SK-N-SH (cell line): ENCODE data around the gene AGPAT3. TPM values are rescaled to one million over a fixed set of nuclear protein-coding genes. Genes with fewer than 3 reads are reported as not detected.

Source experiments
- CTCF ChIA-PET: fragments of 300-600, 350-600 bp; formaldehyde crosslinking; extraction: SDS; loops from one replicate; lab custom pipeline; 2021; lab: Yijun Ruan, JAX
- POLR2A ChIA-PET: fragments of 350-600 bp; sonication (Branson Sonifier 250); formaldehyde crosslinking; extraction: SDS; loops from one replicate; lab custom pipeline; 2020; ENCODE audit warnings: antibody characterized with exemption, inconsistent platforms; lab: Yijun Ruan, JAX
- DNase-seq: peaks from one replicate; pipeline ENCODE4 v3.0.0; 2012
- H2AFZ ChIP-seq: fragments of 200-600 bp; sonication (generic); 2 replicates; pipeline ENCODE4 v1.8.1; 2016; ENCODE audit warnings: antibody characterized with exemption, mild to moderate bottlenecking, low read depth
- H3F3A ChIP-seq: fragments of 200-600 bp; sonication (generic); replicated peaks from 2 replicates; pipeline ENCODE3; 2016; ENCODE audit warnings: antibody characterized with exemption, mild to moderate bottlenecking; ENCODE audit not compliant: insufficient read depth
- H3K27ac ChIP-seq, 2 experiments: fragments of 200-500 bp in 1 of 2; fragments of 200-600 bp in 1 of 2; sonication (Bioruptor generic) in 1 of 2; sonication (generic), shearing (Covaris generic) in 1 of 2; 2 replicates each; pipeline versions ENCODE4 v1.5.1 to v1.6.1; 2014 to 2016; ENCODE audit warnings: low read depth in 2 of 2, inconsistent platforms in 1 of 2, low read length in 1 of 2, mild to moderate bottlenecking in 1 of 2, mixed read lengths in 1 of 2
- H3K27me3 ChIP-seq: fragments of 200-600 bp; sonication (generic), shearing (Covaris generic); 2 replicates; pipeline ENCODE4 v1.6.1; 2016; ENCODE audit warnings: mixed run types; ENCODE audit not compliant: insufficient read depth
- H3K36me3 ChIP-seq, 2 experiments: fragments of 200-500 bp in 1 of 2; fragments of 200-600 bp in 1 of 2; sonication (Bioruptor generic) in 1 of 2; sonication (generic) in 1 of 2; replicated peaks in 1 of 2; 2 replicates each; pipeline versions ENCODE3 to v1.5.1; 2014 to 2016; ENCODE audit warnings: low read length in 1 of 2, mild to moderate bottlenecking in 1 of 2; ENCODE audit not compliant: insufficient read depth in 2 of 2, control insufficient read depth in 1 of 2
- H3K4me1 ChIP-seq, 2 experiments: fragments of 200-500 bp in 1 of 2; fragments of 200-600 bp in 1 of 2; sonication (Bioruptor generic) in 1 of 2; sonication (generic), shearing (Covaris generic) in 1 of 2; 2 replicates each; pipeline versions ENCODE4 v1.5.1 to v1.6.1; 2014 to 2016; ENCODE audit warnings: low read depth in 1 of 2, low read length in 1 of 2, mixed run types in 1 of 2; ENCODE audit not compliant: insufficient read depth in 2 of 2, control insufficient read depth in 1 of 2
- H3K4me2 ChIP-seq: fragments of 200-600 bp; sonication (generic), shearing (Covaris generic); 2 replicates; pipeline ENCODE4 v1.6.1; 2017; ENCODE audit warnings: mixed run types
- H3K4me3 ChIP-seq, 2 experiments: fragments of 200-500 bp in 1 of 2; fragments of 200-600 bp in 1 of 2; sonication (Bioruptor generic) in 1 of 2; sonication (generic), shearing (Covaris generic) in 1 of 2; 2 replicates each; pipeline versions ENCODE4 v1.5.1 to v1.8.1; 2014 to 2016; ENCODE audit warnings: low read depth in 2 of 2, inconsistent platforms in 1 of 2, low read length in 1 of 2, mild to moderate bottlenecking in 1 of 2, mixed read lengths in 1 of 2, moderate library complexity in 1 of 2
- H3K79me2 ChIP-seq: fragments of 200-600 bp; sonication (generic); 2 replicates; pipeline ENCODE4 v1.8.1; 2017; ENCODE audit warnings: mild to moderate bottlenecking; ENCODE audit not compliant: insufficient read depth
- H3K9ac ChIP-seq: fragments of 200-600 bp; sonication (generic); 2 replicates; pipeline ENCODE4 v1.6.1; 2017; ENCODE audit warnings: mixed run types
- H3K9me2 ChIP-seq: fragments of 200-600 bp; sonication (generic); 2 replicates; pipeline ENCODE4 v1.6.1; 2017; ENCODE audit warnings: mixed run types
- H3K9me3 ChIP-seq: fragments of 200-600 bp; sonication (generic); 2 replicates; pipeline ENCODE4 v1.6.1; 2017; ENCODE audit warnings: mixed run types, mild to moderate bottlenecking, moderate library complexity
- H4K20me1 ChIP-seq: fragments of 200-600 bp; sonication (generic); 2 replicates; pipeline ENCODE4 v1.6.1; 2017; ENCODE audit warnings: mild to moderate bottlenecking, mixed run types; ENCODE audit not compliant: insufficient read depth
- CHD2 ChIP-seq: fragments of 150-350 bp; IDR thresholded peaks from 2 replicates; pipeline ENCODE4 v1.6.1; 2018; ENCODE audit warnings: low read length; ENCODE audit not compliant: partially characterized antibody
- FOSL2 ChIP-seq: IDR thresholded peaks from 2 replicates; pipeline ENCODE4 v1.4.0; 2012; ENCODE audit warnings: low read depth, mild to moderate bottlenecking, moderate library complexity, borderline replicate concordance
- FOXJ3 ChIP-seq: sonication (generic); formaldehyde crosslinking; IDR thresholded peaks from 2 replicates; pipeline ENCODE4 v1.5.1; 2020; ENCODE audit warnings: mild to moderate bottlenecking, missing genetic modification reagents
- FOXM1 ChIP-seq: IDR thresholded peaks from 2 replicates; pipeline ENCODE4 v1.4.0; 2012; ENCODE audit warnings: low read depth, mild to moderate bottlenecking
- GABPA ChIP-seq: IDR thresholded peaks from 2 replicates; pipeline ENCODE4 v1.4.0; 2012; ENCODE audit warnings: low read depth, mild to moderate bottlenecking
- GATA2 ChIP-seq: sonication (generic); formaldehyde crosslinking; IDR thresholded peaks from 2 replicates; pipeline ENCODE4 v1.5.0; 2020; ENCODE audit warnings: mild to moderate bottlenecking, missing genetic modification reagents
- MAX ChIP-seq: IDR thresholded peaks from 2 replicates; pipeline ENCODE4 v1.4.0; 2012; ENCODE audit warnings: low read depth
- MEF2A ChIP-seq: IDR thresholded peaks from 2 replicates; pipeline ENCODE4 v1.4.0; 2012; ENCODE audit warnings: low read depth, borderline replicate concordance
- MXI1 ChIP-seq: IDR thresholded peaks from 2 replicates; pipeline ENCODE4 v1.6.1; 2012; ENCODE audit warnings: mild to moderate bottlenecking, low read depth, low read length, improper control_type of control experiment
- NFIC ChIP-seq: IDR thresholded peaks from 2 replicates; pipeline ENCODE4 v1.4.0; 2012; ENCODE audit warnings: borderline replicate concordance
- NRF1 ChIP-seq: IDR thresholded peaks from 2 replicates; pipeline ENCODE4 v1.6.1; 2012; ENCODE audit warnings: low read depth, mild to moderate bottlenecking, low read length
- POLR2AphosphoS5 ChIP-seq: IDR thresholded peaks from 2 replicates; pipeline ENCODE4 v1.6.1; 2012; ENCODE audit warnings: low read depth, low read length
- RXRA ChIP-seq: IDR thresholded peaks from 2 replicates; pipeline ENCODE4 v1.4.0; 2012; ENCODE audit warnings: low read depth, mild to moderate bottlenecking, borderline replicate concordance
- SIN3A ChIP-seq: IDR thresholded peaks from 2 replicates; pipeline ENCODE4 v1.6.1; 2012; ENCODE audit warnings: low read depth, mild to moderate bottlenecking, low read length, moderate library complexity, borderline replicate concordance
- TAF1 ChIP-seq: IDR thresholded peaks from 2 replicates; pipeline ENCODE4 v1.6.1; 2012; ENCODE audit warnings: low read depth, mild to moderate bottlenecking, low read length, moderate library complexity, borderline replicate concordance
- TEAD4 ChIP-seq: IDR thresholded peaks from 2 replicates; pipeline ENCODE4 v1.4.0; 2012; ENCODE audit warnings: mild to moderate bottlenecking, borderline replicate concordance; ENCODE audit not compliant: insufficient read depth
- YY1 ChIP-seq: IDR thresholded peaks from 2 replicates; pipeline ENCODE4 v1.4.0; 2012; ENCODE audit warnings: low read depth, mild to moderate bottlenecking
- WGBS: methylation state at CpG from one replicate; pipeline ENCODE4 v1.1.6; 2017; ENCODE audit warnings: low lambda C conversion rate; 5-methylcytosine and 5-hydroxymethylcytosine counted together
- polyA plus RNA-seq, 3 experiments: library from polyadenylated mRNA; depleted of rRNA; stranded (reverse); fragments of >200 nt; gene quantifications; 2 replicates each; pipeline ENCODE4 v1.2.3, GENCODE V29; 2012
- TF ChIP-seq, protein P1 (sequence below): fragments of 150-350 bp; IDR thresholded peaks from 2 replicates; pipeline ENCODE4 v1.6.1; 2017; ENCODE audit warnings: antibody characterized with exemption, low read length, low read depth, borderline replicate concordance
- TF ChIP-seq, protein P2 (sequence below): IDR thresholded peaks from 2 replicates; pipeline ENCODE4 v1.6.1; 2012; ENCODE audit warnings: mild to moderate bottlenecking, low read depth, low read length, moderate library complexity
- TF ChIP-seq, protein P3 (sequence below): IDR thresholded peaks from 2 replicates; pipeline ENCODE4 v1.4.0; 2012; ENCODE audit warnings: low read depth, borderline replicate concordance

AGPAT3 gene
- polyA plus RNA-seq, 1 of the 3 experiments (the other 2 are of a cell fraction): 35.3 TPM

DNA sequence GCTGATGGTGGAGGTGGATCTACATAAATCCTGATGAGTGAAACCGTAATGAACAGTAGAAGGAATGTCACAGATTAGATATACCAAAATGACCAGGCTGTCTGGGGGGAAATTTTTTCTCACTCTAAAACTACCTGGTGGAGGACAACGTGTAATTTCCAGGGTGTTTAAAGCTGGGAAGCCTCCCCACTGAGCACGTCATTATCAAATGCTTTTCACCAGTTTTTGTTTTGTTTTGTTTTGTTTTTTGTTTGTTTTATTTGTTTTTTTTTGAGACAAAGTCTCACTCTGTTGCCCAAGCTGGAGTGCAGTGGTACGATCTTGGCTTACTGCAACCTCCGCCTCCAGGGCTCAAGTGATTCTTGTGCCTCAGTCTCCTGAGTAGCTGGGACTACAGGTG is 11.6 kb downstream of the AGPAT3 start (continued):
- no peak for TF ChIP-seq GABPA

GRCh38 chr21:43877936-43878575 is 13.0 kb downstream of the AGPAT3 start:
- Histone ChIP-seq H4K20me1 (peaks cover 63% of the 10 kb centered on the region), H3K9me3 (no peaks in the 10 kb centered on the region), H3K9me2 (no peaks in the 10 kb centered on the region), H3F3A (no peaks in the 10 kb centered on the region), H2AFZ (no peak overlapping the region), H3K9ac (no peak overlapping the region), H3K4me1 (peaks cover 0 to 16% of the 10 kb centered on the region in 2 experiments; a peak in 1 of 4 replicates), H3K4me3 (no peak overlapping the region), H3K27ac (no peak overlapping the region), H3K36me3 (peaks cover 2 to 12% of the 10 kb centered on the region in 2 experiments), H3K79me2 (peaks cover 80% of the 10 kb centered on the region), H3K4me2 (no peak overlapping the region), H3K27me3 (no peaks in the 10 kb centered on the region)
- ChIA-PET CTCF (interaction anchor here (1.2 to 1.9 kb wide), 2 partner anchors 14 to 97 kb away, joined by 5 read pairs; no protein-coding TSS in a partner anchor), POLR2A (no interaction called here)
- 96% methylated on average over 25 of the region's 25 CpGs for WGBS
- DNase-seq: no peak
- TF ChIP-seq FOXJ3 (CRISPR knock-in tag): no peak
- no peak for TF ChIP-seq FOXM1
- no peak for TF ChIP-seq SIN3A
- TF ChIP-seq CHD2: no peak
- no peak for TF ChIP-seq GATA2 (CRISPR knock-in tag)
- TF ChIP-seq, protein P1, sequence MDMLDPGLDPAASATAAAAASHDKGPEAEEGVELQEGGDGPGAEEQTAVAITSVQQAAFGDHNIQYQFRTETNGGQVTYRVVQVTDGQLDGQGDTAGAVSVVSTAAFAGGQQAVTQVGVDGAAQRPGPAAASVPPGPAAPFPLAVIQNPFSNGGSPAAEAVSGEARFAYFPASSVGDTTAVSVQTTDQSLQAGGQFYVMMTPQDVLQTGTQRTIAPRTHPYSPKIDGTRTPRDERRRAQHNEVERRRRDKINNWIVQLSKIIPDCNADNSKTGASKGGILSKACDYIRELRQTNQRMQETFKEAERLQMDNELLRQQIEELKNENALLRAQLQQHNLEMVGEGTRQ: no peak
- TF ChIP-seq TAF1: no peak
- TF ChIP-seq POLR2AphosphoS5: no peak
- no peak for TF ChIP-seq RXRA
- TF ChIP-seq FOSL2: no peak
- TF ChIP-seq NFIC: no peak
- no peak for TF ChIP-seq MEF2A
- no peak for TF ChIP-seq MXI1
- TF ChIP-seq, protein P2, sequence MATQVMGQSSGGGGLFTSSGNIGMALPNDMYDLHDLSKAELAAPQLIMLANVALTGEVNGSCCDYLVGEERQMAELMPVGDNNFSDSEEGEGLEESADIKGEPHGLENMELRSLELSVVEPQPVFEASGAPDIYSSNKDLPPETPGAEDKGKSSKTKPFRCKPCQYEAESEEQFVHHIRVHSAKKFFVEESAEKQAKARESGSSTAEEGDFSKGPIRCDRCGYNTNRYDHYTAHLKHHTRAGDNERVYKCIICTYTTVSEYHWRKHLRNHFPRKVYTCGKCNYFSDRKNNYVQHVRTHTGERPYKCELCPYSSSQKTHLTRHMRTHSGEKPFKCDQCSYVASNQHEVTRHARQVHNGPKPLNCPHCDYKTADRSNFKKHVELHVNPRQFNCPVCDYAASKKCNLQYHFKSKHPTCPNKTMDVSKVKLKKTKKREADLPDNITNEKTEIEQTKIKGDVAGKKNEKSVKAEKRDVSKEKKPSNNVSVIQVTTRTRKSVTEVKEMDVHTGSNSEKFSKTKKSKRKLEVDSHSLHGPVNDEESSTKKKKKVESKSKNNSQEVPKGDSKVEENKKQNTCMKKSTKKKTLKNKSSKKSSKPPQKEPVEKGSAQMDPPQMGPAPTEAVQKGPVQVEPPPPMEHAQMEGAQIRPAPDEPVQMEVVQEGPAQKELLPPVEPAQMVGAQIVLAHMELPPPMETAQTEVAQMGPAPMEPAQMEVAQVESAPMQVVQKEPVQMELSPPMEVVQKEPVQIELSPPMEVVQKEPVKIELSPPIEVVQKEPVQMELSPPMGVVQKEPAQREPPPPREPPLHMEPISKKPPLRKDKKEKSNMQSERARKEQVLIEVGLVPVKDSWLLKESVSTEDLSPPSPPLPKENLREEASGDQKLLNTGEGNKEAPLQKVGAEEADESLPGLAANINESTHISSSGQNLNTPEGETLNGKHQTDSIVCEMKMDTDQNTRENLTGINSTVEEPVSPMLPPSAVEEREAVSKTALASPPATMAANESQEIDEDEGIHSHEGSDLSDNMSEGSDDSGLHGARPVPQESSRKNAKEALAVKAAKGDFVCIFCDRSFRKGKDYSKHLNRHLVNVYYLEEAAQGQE: no peak
- no peak for TF ChIP-seq MAX
- TF ChIP-seq, protein P3, sequence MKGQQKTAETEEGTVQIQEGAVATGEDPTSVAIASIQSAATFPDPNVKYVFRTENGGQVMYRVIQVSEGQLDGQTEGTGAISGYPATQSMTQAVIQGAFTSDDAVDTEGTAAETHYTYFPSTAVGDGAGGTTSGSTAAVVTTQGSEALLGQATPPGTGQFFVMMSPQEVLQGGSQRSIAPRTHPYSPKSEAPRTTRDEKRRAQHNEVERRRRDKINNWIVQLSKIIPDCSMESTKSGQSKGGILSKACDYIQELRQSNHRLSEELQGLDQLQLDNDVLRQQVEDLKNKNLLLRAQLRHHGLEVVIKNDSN: no peak
- no peak for TF ChIP-seq TEAD4
- no peak for TF ChIP-seq NRF1
- no peak for TF ChIP-seq YY1
